IMR-90 (cell line): Measurements from ENCODE around the gene KCNK3. TPM values are rescaled to one million over a fixed set of nuclear protein-coding genes. Genes with fewer than 3 reads are reported as not detected.

Source experiments
- ATAC-seq: fragments of 200-7000 bp; cut with Tn5 transposase; 2 replicates; pipeline ENCODE4 v1.9.1; 2020; ENCODE audit warnings: low read depth, mild to moderate bottlenecking, moderate library complexity
- BruUV-seq: library from RNA; stranded (reverse); fragments of 400-500 nt; replicated peaks from 2 replicates; lab custom pipeline; 2021; lab: Mats Ljungman, UMichigan
- CTCF ChIA-PET: fragments of 300-600 bp; formaldehyde crosslinking; extraction: SDS; loops from one replicate; lab custom pipeline; 2021; ENCODE audit warnings: antibody characterized with exemption; lab: Yijun Ruan, JAX
- POLR2A ChIA-PET: fragments of 300-600 bp; sonication (Branson Sonifier 250); formaldehyde crosslinking; loops from one replicate; lab custom pipeline; 2022; ENCODE audit warnings: antibody characterized with exemption; ENCODE audit not compliant: unreplicated experiment; lab: Charles Lee
- DNase-seq: peaks from one replicate; pipeline ENCODE4 v3.0.0; 2013
- H2AFZ ChIP-seq: replicated peaks from 2 replicates; pipeline ENCODE3; 2013; ENCODE audit warnings: low read length, mild to moderate bottlenecking; ENCODE audit not compliant: poor library complexity
- H2AK5ac ChIP-seq: 2 replicates; pipeline ENCODE4 v1.6.1; 2013; ENCODE audit warnings: low read depth, low read length, inconsistent platforms
- H2AK9ac ChIP-seq: replicated peaks from 2 replicates; pipeline ENCODE3; 2013; ENCODE audit warnings: mild to moderate bottlenecking, low read depth, low read length, moderate library complexity; ENCODE audit not compliant: poor library complexity
- H2BK120ac ChIP-seq: 2 replicates; pipeline ENCODE4 v1.6.1; 2013; ENCODE audit warnings: low read depth, low read length, inconsistent platforms
- H2BK15ac ChIP-seq: 3 replicates; pipeline ENCODE4 v1.6.1; 2013; ENCODE audit warnings: low read depth, low read length, inconsistent platforms
- H2BK20ac ChIP-seq: 2 replicates; pipeline ENCODE4 v1.6.1; 2013; ENCODE audit warnings: low read depth, mild to moderate bottlenecking, inconsistent platforms, low read length, moderate library complexity
- H2BK5ac ChIP-seq: 2 replicates; pipeline ENCODE4 v1.6.1; 2013; ENCODE audit warnings: mild to moderate bottlenecking, low read depth, low read length, inconsistent platforms; ENCODE audit not compliant: poor library complexity, severe bottlenecking
- H3K14ac ChIP-seq: replicated peaks from 2 replicates; pipeline ENCODE4 v1.6.1; 2013; ENCODE audit warnings: low read depth, low read length, inconsistent platforms
- H3K18ac ChIP-seq: 2 replicates; pipeline ENCODE4 v1.6.1; 2013; ENCODE audit warnings: low read depth, low read length, control low read depth
- H3K23ac ChIP-seq: 2 replicates; pipeline ENCODE4 v1.6.1; 2013; ENCODE audit warnings: low read depth, low read length, inconsistent platforms
- H3K27ac ChIP-seq: 2 replicates; pipeline ENCODE4 v1.5.1; 2013; ENCODE audit warnings: mild to moderate bottlenecking, control low read depth, low read length; ENCODE audit not compliant: insufficient read depth
- H3K27me3 ChIP-seq: 2 replicates; pipeline ENCODE4 v1.6.1; 2013; ENCODE audit warnings: low read length; ENCODE audit not compliant: control insufficient read depth, insufficient read depth
- H3K36me3 ChIP-seq: 2 replicates; pipeline ENCODE4 v1.6.1; 2013; ENCODE audit warnings: low read length, mixed read lengths; ENCODE audit not compliant: control insufficient read depth, insufficient read depth
- H3K4ac ChIP-seq: 2 replicates; pipeline ENCODE4 v1.6.1; 2013; ENCODE audit warnings: low read depth, low read length, inconsistent platforms
- H3K4me1 ChIP-seq: 2 replicates; pipeline ENCODE4 v1.6.1; 2013; ENCODE audit warnings: low read length, mixed read lengths; ENCODE audit not compliant: control insufficient read depth, insufficient read depth
- H3K4me2 ChIP-seq: 2 replicates; pipeline ENCODE4 v1.6.1; 2013; ENCODE audit warnings: low read depth, mild to moderate bottlenecking, control low read depth, low read length, moderate library complexity
- H3K4me3 ChIP-seq: 2 replicates; pipeline ENCODE4 v1.5.1; 2013; ENCODE audit warnings: low read depth, mild to moderate bottlenecking, control low read depth, low read length, moderate library complexity; ENCODE audit not compliant: insufficient read depth
- H3K56ac ChIP-seq: 2 replicates; pipeline ENCODE4 v1.6.1; 2013; ENCODE audit warnings: low read length, inconsistent platforms; ENCODE audit not compliant: insufficient read depth; ENCODE audit errors: extremely low read depth
- H3K79me1 ChIP-seq, 2 experiments: 2 replicates each; pipeline ENCODE4 v1.6.1; 2013; ENCODE audit warnings: low read length in 2 of 2, inconsistent platforms in 1 of 2, low read depth in 1 of 2
- H3K9ac ChIP-seq: 2 replicates; pipeline ENCODE4 v1.6.1; 2013; ENCODE audit warnings: low read depth, low read length, control low read depth
- H3K9me1 ChIP-seq: 2 replicates; pipeline ENCODE4 v1.6.1; 2013; ENCODE audit warnings: low read length, inconsistent platforms; ENCODE audit not compliant: insufficient read depth
- H3K9me3 ChIP-seq: 2 replicates; pipeline ENCODE4 v1.6.1; 2013; ENCODE audit warnings: low read length; ENCODE audit not compliant: control insufficient read depth, insufficient read depth
- H4K20me1 ChIP-seq: 2 replicates; pipeline ENCODE4 v1.6.1; 2013; ENCODE audit warnings: low read length, inconsistent platforms; ENCODE audit not compliant: insufficient read depth
- H4K5ac ChIP-seq: 2 replicates; pipeline ENCODE4 v1.6.1; 2013; ENCODE audit warnings: mild to moderate bottlenecking, low read depth, low read length, control low read depth
- H4K8ac ChIP-seq, 2 experiments: 2 replicates each; pipeline ENCODE4 v1.6.1; 2013; ENCODE audit warnings: low read depth in 2 of 2, low read length in 2 of 2, control low read depth in 1 of 2, inconsistent platforms in 1 of 2
- H4K91ac ChIP-seq: 2 replicates; pipeline ENCODE4 v1.6.1; 2013; ENCODE audit warnings: low read depth, low read length, inconsistent platforms; ENCODE audit not compliant: insufficient read depth
- BHLHE40 ChIP-seq: fragments of 150-350 bp; IDR thresholded peaks from 2 replicates; pipeline ENCODE4 v1.6.1; 2016; ENCODE audit warnings: mild to moderate bottlenecking, low read depth, low read length
- CEBPB ChIP-seq: IDR thresholded peaks from 2 replicates; pipeline ENCODE4 v1.6.1; 2012; ENCODE audit warnings: low read depth, low read length, improper control_type of control experiment
- CHD1 ChIP-seq: IDR thresholded peaks from 2 replicates; pipeline ENCODE4 v1.6.1; 2012; ENCODE audit warnings: low read depth, low read length, improper control_type of control experiment
- CTCF ChIP-seq: conservative IDR thresholded peaks from 2 replicates; pipeline ENCODE4 v1.5.1; 2012; ENCODE audit warnings: mild to moderate bottlenecking, low read depth, low read length, improper control_type of control experiment
- ELK1 ChIP-seq: fragments of 150-350 bp; IDR thresholded peaks from 2 replicates; pipeline ENCODE4 v1.6.1; 2016; ENCODE audit warnings: low read depth, mild to moderate bottlenecking, low read length, moderate library complexity, borderline replicate concordance
- MAFK ChIP-seq: IDR thresholded peaks from 2 replicates; pipeline ENCODE4 v1.6.1; 2012; ENCODE audit warnings: low read depth, low read length, improper control_type of control experiment
- MAZ ChIP-seq: IDR thresholded peaks from 2 replicates; pipeline ENCODE4 v1.6.1; 2012; ENCODE audit warnings: low read depth, mild to moderate bottlenecking, low read length, improper control_type of control experiment, moderate library complexity, borderline replicate concordance
- MXI1 ChIP-seq: IDR thresholded peaks from 2 replicates; pipeline ENCODE4 v1.6.1; 2012; ENCODE audit warnings: low read depth, mild to moderate bottlenecking, low read length, moderate library complexity, borderline replicate concordance
- NFE2L2 ChIP-seq: fragments of 150-350 bp; IDR thresholded peaks from 2 replicates; pipeline ENCODE4 v1.6.1; 2016; ENCODE audit warnings: low read depth, mild to moderate bottlenecking, low read length
- POLR2A ChIP-seq: IDR thresholded peaks from 2 replicates; pipeline ENCODE4 v1.6.1; 2012; ENCODE audit warnings: mild to moderate bottlenecking, low read depth, low read length
- RAD21 ChIP-seq: IDR thresholded peaks from 2 replicates; pipeline ENCODE4 v1.6.1; 2012; ENCODE audit warnings: low read length, improper control_type of control experiment
- RCOR1 ChIP-seq: IDR thresholded peaks from 2 replicates; pipeline ENCODE4 v1.6.1; 2012; ENCODE audit warnings: mild to moderate bottlenecking, low read length, improper control_type of control experiment; ENCODE audit not compliant: insufficient replicate concordance
- RFX5 ChIP-seq: IDR thresholded peaks from 2 replicates; pipeline ENCODE4 v1.8.0; 2012; ENCODE audit warnings: low read depth, mild to moderate bottlenecking, low read length, moderate library complexity
- SMC3 ChIP-seq: fragments of 150-350 bp; IDR thresholded peaks from 2 replicates; pipeline ENCODE4 v1.6.1; 2016; ENCODE audit warnings: low read depth, mild to moderate bottlenecking, antibody characterized with exemption, low read length, moderate library complexity
- WGBS, 2 experiments: methylation state at CpG; one replicate each; pipeline versions ENCODE4 v1.1.5 to v1.1.7; 2013; ENCODE audit warnings: missing lambda C conversion rate in 2 of 2; ENCODE audit not compliant: insufficient read length in 1 of 2; ENCODE audit errors: extremely low coverage in 2 of 2; 5-methylcytosine and 5-hydroxymethylcytosine counted together
- dilution Hi-C: fragments of 300-500 bp; cut with HindIII; formaldehyde crosslinking; loops from one replicate; pipeline ENCODE4 v1.14.3; 2018; ENCODE audit warnings: low sequenced_read_pairs; ENCODE audit not compliant: unreplicated experiment
- in situ Hi-C: fragments of 300-500 bp; cut with MboI; formaldehyde crosslinking; loops from 3 replicates; pipeline ENCODE4 v1.14.3; 2019; ENCODE audit warnings: low sequenced_read_pairs, inconsistent platforms, mixed read lengths
- intact Hi-C: fragments of 100-400 bp; cut with micrococcal nuclease; formaldehyde crosslinking; loops from 2 replicates; pipeline ENCODE4 v1.10.0; 2022
- polyA plus RNA-seq, 3 experiments: library from polyadenylated mRNA; depleted of rRNA; stranded (reverse); fragments of >200 nt; gene quantifications; 2 replicates each; pipeline ENCODE4 v1.2.3, GENCODE V29; 2012; ENCODE audit warnings: low replicate concordance in 1 of 3
- total RNA-seq: library from RNA; depleted of rRNA; stranded (reverse); fragments of >200 nt; gene quantifications from 2 replicates; pipeline ENCODE4 v1.2.3, GENCODE V29; 2012
- TF ChIP-seq, protein P1 (sequence below): fragments of 150-350 bp; IDR thresholded peaks from 2 replicates; pipeline ENCODE4 v1.6.1; 2017; ENCODE audit warnings: mild to moderate bottlenecking, antibody characterized with exemption, low read length, low read depth

The KCNK3 gene
- total and polyA plus RNA-seq, 2 of the 4 experiments (the other 2 are of a cell fraction) = under 0.01 to 0.03 TPM

DNA sequence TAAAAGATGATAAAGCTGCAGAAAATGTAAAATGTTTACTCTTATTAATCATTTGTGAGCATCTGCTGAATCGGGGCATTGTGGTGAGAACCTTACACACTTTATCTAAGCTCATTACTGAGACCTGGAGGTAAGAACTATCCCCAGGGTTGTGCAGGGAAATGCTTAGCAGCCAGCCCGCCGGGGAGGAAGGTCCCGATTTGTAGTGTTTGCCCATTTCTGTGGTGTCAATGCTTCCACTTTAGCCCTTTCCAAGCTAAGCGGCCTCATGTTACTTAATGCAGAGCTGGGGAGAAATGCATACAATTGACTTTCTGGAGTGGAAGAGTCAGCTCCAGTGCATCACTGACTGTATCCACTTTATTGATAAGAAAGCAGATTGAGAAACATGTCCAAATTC lies 20.8 kb upstream of the KCNK3 start:
- no peaks in the 10 kb centered on the region for H3K79me1 ChIP-seq
- H2AFZ ChIP-seq = no peak overlapping the region
- no peaks in the 10 kb centered on the region for H3K4me1 ChIP-seq
- H3K4ac ChIP-seq = no peak overlapping the region
- H4K8ac ChIP-seq = no peak overlapping the region
- H4K20me1 ChIP-seq = no peaks in the 10 kb centered on the region
- H3K27me3 ChIP-seq = peaks cover 57% of the 10 kb centered on the region
- DNase-seq (no peak), ATAC-seq (no peak)
- H3K56ac ChIP-seq = no peak overlapping the region
- no peak for TF ChIP-seq SMC3
- TF ChIP-seq NFE2L2 = no peak
- TF ChIP-seq CEBPB = no peak
- TF ChIP-seq RCOR1 = no peak
- TF ChIP-seq, protein P1, sequence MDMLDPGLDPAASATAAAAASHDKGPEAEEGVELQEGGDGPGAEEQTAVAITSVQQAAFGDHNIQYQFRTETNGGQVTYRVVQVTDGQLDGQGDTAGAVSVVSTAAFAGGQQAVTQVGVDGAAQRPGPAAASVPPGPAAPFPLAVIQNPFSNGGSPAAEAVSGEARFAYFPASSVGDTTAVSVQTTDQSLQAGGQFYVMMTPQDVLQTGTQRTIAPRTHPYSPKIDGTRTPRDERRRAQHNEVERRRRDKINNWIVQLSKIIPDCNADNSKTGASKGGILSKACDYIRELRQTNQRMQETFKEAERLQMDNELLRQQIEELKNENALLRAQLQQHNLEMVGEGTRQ = no peak
- TF ChIP-seq RAD21 = no peak
- TF ChIP-seq MXI1 = no peak
- TF ChIP-seq BHLHE40 = no peak
- TF ChIP-seq POLR2A = no peak
- TF ChIP-seq MAZ = no peak
- no peak for TF ChIP-seq CTCF
- no peak for TF ChIP-seq RFX5
- TF ChIP-seq ELK1 = no peak
- TF ChIP-seq CHD1 = no peak
- no peak for TF ChIP-seq MAFK
- H2BK15ac ChIP-seq = no peak overlapping the region
- no peaks in the 10 kb centered on the region for H3K9me1 ChIP-seq
- H4K5ac ChIP-seq = no peak overlapping the region
- H3K14ac ChIP-seq = no peak overlapping the region
- intact Hi-C loops (no loop called here), in situ Hi-C loops (no loop called here), dilution Hi-C loops (no loop called here)
- no peak overlapping the region for H3K4me3 ChIP-seq
- no TSS peak for BruUV-seq
- ChIA-PET POLR2A (no interaction called here), CTCF (no interaction called here)
- H3K36me3 ChIP-seq = no peaks in the 10 kb centered on the region
- H2BK5ac ChIP-seq = no peak overlapping the region
- H3K9me3 ChIP-seq = no peaks in the 10 kb centered on the region
- H3K18ac ChIP-seq = no peak overlapping the region
- no peak overlapping the region for H3K27ac ChIP-seq
- no peak overlapping the region for H4K91ac ChIP-seq
- no peak overlapping the region for H2BK120ac ChIP-seq
- no peak overlapping the region for H2BK20ac ChIP-seq
- H3K9ac ChIP-seq = no peak overlapping the region
- no peak overlapping the region for H2AK5ac ChIP-seq
- no peak overlapping the region for H2AK9ac ChIP-seq
- no peak overlapping the region for H3K4me2 ChIP-seq
- no CpG with 5 or more reads among the region's 5 CpGs for WGBS, 2 experiments
- no peak overlapping the region for H3K23ac ChIP-seq
